SJSA1 (cell line): Measurements from ENCODE around the gene FBLN1. TPM values are rescaled to one million over a fixed set of nuclear protein-coding genes. Genes with fewer than 3 reads are reported as not detected.
"Not testable (repeated sequence)": the region's sequence is repeated elsewhere in the genome, so short reads cannot be mapped to it uniquely, and the experiment has no call there.

ENCODE experiments used
- DNase-seq, 2 experiments: peaks; one replicate each; pipeline ENCODE4 v3.0.0-alpha.2; 2015 to 2020; ENCODE audit warnings: low spot score in 2 of 2, low read depth in 1 of 2
- H3K27ac ChIP-seq: fragments of 250-450 bp; sonication (Bioruptor Pico); 2 replicates; pipeline ENCODE4 v1.5.1; 2020; ENCODE audit warnings: mild to moderate bottlenecking, moderate library complexity
- H3K27me3 ChIP-seq: fragments of 250-450 bp; sonication (Bioruptor Pico); replicated peaks from 2 replicates; pipeline ENCODE4 v1.5.1; 2020; ENCODE audit warnings: mild to moderate bottlenecking, moderate library complexity
- H3K36me3 ChIP-seq: fragments of 250-450 bp; sonication (Bioruptor Pico); 2 replicates; pipeline ENCODE4 v1.5.1; 2020; ENCODE audit warnings: mild to moderate bottlenecking
- H3K4me1 ChIP-seq: fragments of 250-450 bp; sonication (Bioruptor Pico); replicated peaks from 2 replicates; pipeline ENCODE4 v1.6.1; 2021; ENCODE audit warnings: mild to moderate bottlenecking
- H3K4me3 ChIP-seq: fragments of 250-450 bp; sonication (Bioruptor Pico); 2 replicates; pipeline ENCODE4 v1.5.1; 2020; ENCODE audit warnings: mild to moderate bottlenecking
- H3K9me3 ChIP-seq: fragments of 250-450 bp; sonication (Bioruptor Pico); replicated peaks from 2 replicates; pipeline ENCODE4 v1.5.1; 2020; ENCODE audit warnings: mild to moderate bottlenecking
- total RNA-seq: library from RNA; depleted of rRNA; stranded (reverse); fragments of >200 nt; shearing (Covaris generic); gene quantifications from 2 replicates; pipeline ENCODE4 v1.2.3, GENCODE V29; 2014; rRNA removed

The FBLN1 gene, protein sequence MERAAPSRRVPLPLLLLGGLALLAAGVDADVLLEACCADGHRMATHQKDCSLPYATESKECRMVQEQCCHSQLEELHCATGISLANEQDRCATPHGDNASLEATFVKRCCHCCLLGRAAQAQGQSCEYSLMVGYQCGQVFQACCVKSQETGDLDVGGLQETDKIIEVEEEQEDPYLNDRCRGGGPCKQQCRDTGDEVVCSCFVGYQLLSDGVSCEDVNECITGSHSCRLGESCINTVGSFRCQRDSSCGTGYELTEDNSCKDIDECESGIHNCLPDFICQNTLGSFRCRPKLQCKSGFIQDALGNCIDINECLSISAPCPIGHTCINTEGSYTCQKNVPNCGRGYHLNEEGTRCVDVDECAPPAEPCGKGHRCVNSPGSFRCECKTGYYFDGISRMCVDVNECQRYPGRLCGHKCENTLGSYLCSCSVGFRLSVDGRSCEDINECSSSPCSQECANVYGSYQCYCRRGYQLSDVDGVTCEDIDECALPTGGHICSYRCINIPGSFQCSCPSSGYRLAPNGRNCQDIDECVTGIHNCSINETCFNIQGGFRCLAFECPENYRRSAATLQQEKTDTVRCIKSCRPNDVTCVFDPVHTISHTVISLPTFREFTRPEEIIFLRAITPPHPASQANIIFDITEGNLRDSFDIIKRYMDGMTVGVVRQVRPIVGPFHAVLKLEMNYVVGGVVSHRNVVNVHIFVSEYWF
- 25.9 and 38.8 TPM in 2 replicates for total RNA-seq

DNA sequence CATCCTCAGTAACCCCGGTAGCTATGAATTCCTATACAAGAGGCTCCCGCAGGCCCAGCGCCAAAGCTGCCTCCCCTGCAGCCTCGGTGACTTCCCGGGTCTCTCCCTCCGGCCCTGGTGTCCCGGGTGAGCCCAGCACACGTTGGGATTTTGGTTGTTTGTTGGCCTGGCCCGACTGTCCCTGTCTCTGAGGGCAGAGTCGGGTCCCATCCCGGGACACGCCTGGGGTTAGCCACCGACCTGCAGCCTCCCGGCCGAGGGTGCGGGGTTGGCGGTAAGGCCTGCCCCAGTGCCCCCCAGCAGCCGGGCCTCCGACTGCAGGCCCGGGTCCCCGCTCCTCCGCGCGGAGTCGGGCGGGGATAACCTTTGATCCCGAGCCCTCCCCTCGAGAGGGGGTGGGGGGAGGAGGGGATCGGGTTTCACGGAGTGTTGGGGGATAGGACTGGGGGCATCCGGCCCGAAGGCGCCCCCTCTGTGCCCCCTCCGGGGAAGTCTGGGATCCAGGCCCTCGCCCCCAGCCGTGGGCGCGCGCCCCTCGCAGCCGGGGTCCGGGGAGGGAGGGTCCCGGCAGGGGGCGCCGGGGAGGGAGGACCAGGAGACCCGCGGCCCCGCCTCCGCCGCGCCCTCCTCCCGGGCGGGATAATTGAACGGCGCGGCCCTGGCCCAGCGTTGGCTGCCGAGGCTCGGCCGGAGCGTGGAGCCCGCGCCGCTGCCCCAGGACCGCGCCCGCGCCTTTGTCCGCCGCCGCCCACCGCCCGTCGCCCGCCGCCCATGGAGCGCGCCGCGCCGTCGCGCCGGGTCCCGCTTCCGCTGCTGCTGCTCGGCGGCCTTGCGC, at the start of gene FBLN1:
Gene FBLN1 (plus strand): TSS at position 669 of the 835 bp plus-strand sequence. CDS start 103 bp downstream, at position 772.
- Histone ChIP-seq H3K4me3 (peak within 1 kb of the TSS; percentile 77), H3K9me3 (no peaks in the 10 kb centered on the region), H3K27ac (peak within 1 kb of the TSS; percentile 59), H3K4me1 (peaks cover 38% of the 10 kb centered on the region), H3K36me3 (peaks cover 2% of the 10 kb centered on the region; the same call in 1 of the 2 replicates), H3K27me3 (no peaks in the 10 kb centered on the region)
- DNase-seq: peak in 1 of 2 experiments; percentile 26

DNA sequence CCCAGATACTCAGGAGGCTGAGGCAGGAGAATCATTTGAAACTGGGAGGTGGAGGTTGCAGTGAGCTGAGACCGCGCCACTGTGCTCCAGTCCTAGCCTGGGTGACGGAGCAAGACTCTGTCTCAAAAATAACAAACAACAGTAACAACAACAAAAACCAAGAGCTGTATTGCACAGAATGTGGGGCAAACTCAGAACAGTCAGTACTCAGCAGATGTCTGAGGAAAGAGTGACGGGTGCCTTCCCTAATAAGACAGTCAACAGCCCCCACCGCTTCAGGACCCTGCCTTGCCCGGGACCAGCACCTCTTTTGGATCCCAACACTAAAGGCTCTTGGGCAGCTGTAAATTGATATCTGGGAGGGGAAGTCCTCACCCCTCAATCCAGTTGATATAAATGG, 48.9 kb upstream of the FBLN1 start:
- no peak for DNase-seq
- Histone ChIP-seq H3K27me3 (no peaks in the 10 kb centered on the region), H3K27ac (no peak overlapping the region), H3K4me1 (no peaks in the 10 kb centered on the region; the same call in 1 of the 2 replicates), H3K4me3 (no peak overlapping the region), H3K9me3 (no peaks in the 10 kb centered on the region), H3K36me3 (no peaks in the 10 kb centered on the region)

GRCh38 chr22:45454275-45454674, 48.4 kb upstream of the FBLN1 start:
- Histone ChIP-seq H3K4me1 (no peaks in the 10 kb centered on the region; the same call in 1 of the 2 replicates), H3K36me3 (no peaks in the 10 kb centered on the region), H3K4me3 (no peak overlapping the region), H3K27ac (no peak overlapping the region), H3K9me3 (no peaks in the 10 kb centered on the region), H3K27me3 (no peaks in the 10 kb centered on the region)
- no peak for DNase-seq

DNA sequence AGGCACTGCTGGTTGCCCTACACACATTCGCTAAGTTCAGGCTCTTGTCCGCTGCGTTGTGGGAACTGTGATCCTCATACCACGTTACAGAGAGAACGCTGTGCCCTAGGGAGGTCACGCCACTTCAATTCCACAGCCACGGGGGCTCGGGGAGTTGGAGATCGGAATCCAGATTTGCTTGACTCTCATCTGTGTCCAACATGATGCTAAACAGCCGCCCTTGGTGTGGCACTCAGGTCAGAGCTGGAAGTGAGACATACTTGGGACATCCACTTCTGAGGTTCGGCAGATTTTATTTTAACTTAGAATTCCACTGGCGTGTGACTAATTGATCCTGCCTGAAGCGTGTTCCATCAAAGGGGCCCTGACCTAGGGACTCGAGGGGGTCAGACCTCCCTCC, 47.5 kb upstream of the FBLN1 start:
- Histone ChIP-seq H3K4me3 (no peak overlapping the region), H3K4me1 (no peaks in the 10 kb centered on the region; the same call in 1 of the 2 replicates), H3K9me3 (no peaks in the 10 kb centered on the region), H3K27me3 (no peaks in the 10 kb centered on the region), H3K27ac (no peak overlapping the region), H3K36me3 (no peaks in the 10 kb centered on the region)
- no peak for DNase-seq

DNA sequence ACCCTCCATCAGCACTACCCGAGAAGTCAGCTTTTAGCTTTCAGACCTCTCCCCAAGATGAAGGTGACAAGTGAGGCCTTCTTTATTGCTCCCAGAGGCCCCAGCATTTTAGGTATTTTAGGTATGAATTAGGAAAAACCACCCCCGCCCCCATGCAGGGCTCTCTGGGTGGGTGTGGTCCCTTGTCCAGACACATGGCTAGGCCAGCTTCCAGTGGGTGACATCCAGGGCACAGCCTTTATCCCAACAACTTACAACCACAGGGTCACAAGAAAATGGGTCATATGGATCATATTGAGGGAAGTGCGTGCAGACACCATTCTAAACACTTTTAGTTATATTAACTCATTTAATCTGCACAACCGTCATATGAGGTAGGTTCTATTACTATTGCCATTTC, 47.1 kb upstream of the FBLN1 start:
- no peaks in the 10 kb centered on the region for H3K9me3 ChIP-seq
- no peak overlapping the region for H3K4me3 ChIP-seq
- no peak overlapping the region for H3K27ac ChIP-seq
- no peaks in the 10 kb centered on the region for H3K36me3 ChIP-seq
- H3K27me3 ChIP-seq: no peaks in the 10 kb centered on the region
- H3K4me1 ChIP-seq: no peaks in the 10 kb centered on the region; the same call in 1 of the 2 replicates
- DNase-seq: no peak

GRCh38 chr22:45456811-45457210, 45.9 kb upstream of the FBLN1 start:
- no peak for DNase-seq
- Histone ChIP-seq H3K27ac (no peak overlapping the region), H3K27me3 (no peaks in the 10 kb centered on the region), H3K9me3 (no peaks in the 10 kb centered on the region), H3K4me1 (no peaks in the 10 kb centered on the region; the same call in 1 of the 2 replicates), H3K4me3 (no peak overlapping the region), H3K36me3 (no peaks in the 10 kb centered on the region)

GRCh38 chr22:45458532-45458931, 44.2 kb upstream of the FBLN1 start:
- Histone ChIP-seq H3K4me3 (no peak overlapping the region), H3K27ac (no peak overlapping the region), H3K9me3 (no peaks in the 10 kb centered on the region), H3K36me3 (no peaks in the 10 kb centered on the region), H3K27me3 (no peaks in the 10 kb centered on the region), H3K4me1 (no peaks in the 10 kb centered on the region; the same call in 1 of the 2 replicates)
- no peak for DNase-seq

- DNase-seq: no peak
- no peaks in the 10 kb centered on the region for H3K27me3 ChIP-seq
- H3K4me3 ChIP-seq: no peak overlapping the region
- no peaks in the 10 kb centered on the region for H3K36me3 ChIP-seq
- H3K9me3 ChIP-seq: no peaks in the 10 kb centered on the region
- H3K4me1 ChIP-seq: no peaks in the 10 kb centered on the region; the same call in 1 of the 2 replicates
- H3K27ac ChIP-seq: no peak overlapping the region
Observed at GRCh38 chr22:45459235-45459634, 43.4 kb upstream of the FBLN1 start.

DNA sequence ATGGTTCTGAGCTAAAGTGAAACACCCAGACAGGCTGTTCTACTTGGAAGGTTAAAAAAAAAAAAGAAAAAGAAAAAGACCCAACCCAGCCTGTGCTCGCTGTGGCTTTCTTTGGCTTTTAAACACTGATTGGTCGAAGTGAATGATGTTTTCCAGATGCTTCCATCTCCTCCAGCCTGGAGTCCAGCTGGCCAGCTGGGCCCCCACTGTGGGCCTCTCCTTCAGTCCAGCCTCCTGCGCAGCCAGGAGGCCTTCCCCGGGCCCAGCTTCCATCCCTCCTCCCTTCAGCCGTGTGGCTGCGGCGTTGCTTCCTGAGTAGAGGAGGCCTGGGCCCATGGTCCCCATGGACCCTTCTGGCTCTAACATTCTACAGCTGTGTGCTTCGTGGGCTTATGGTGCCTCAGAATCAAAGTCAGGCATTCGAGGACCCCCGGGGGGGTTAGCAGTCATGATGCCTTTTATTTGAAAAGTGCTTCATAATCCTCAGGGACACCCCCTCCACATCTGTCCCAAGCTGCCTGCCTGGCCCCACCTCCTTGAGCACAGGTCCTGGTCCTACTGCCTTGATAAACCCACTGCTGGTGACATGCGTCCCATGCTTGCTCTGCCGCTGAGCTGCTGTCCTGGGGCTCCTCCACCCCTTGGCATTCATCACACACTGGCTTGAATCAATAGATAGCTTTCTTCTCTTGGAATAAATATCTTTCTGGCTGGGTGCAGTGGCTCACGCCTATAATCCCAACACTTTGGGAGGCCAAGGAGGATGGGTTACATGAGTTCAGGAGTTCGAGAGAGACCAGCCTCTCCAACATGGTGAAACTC, 42.2 kb upstream of the FBLN1 start:
- Histone ChIP-seq H3K27me3 (no peaks in the 10 kb centered on the region), H3K4me3 (no peak overlapping the region), H3K36me3 (no peaks in the 10 kb centered on the region), H3K9me3 (no peaks in the 10 kb centered on the region), H3K4me1 (no peaks in the 10 kb centered on the region), H3K27ac (no peak overlapping the region)
- DNase-seq: no peak

GRCh38 chr22:45462034-45462655, 40.5 kb upstream of the FBLN1 start:
- Histone ChIP-seq H3K4me3 (no peak overlapping the region), H3K36me3 (no peaks in the 10 kb centered on the region), H3K27me3 (no peaks in the 10 kb centered on the region), H3K9me3 (no peaks in the 10 kb centered on the region), H3K4me1 (no peaks in the 10 kb centered on the region), H3K27ac (no peak overlapping the region)
- no peak for DNase-seq

DNA sequence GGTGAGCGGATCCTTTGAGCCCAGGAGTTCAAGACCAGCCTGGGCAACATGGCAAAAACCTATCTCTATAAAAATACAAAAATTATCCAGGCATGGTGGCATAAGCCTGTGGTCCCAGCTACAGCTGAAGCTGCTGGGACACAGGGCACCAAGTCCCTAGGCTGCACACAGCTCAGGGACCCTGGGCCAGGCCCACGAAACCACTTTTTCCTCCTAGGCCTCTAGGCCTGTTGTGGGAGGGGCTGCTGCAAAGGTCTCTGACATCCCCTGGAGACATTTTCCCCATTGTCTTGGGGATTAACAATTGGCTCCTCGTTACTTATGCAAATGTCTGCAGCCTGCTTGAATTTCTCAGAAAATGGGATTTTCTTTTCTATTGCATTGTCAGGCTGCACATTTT, 39.0 kb upstream of the FBLN1 start:
- not testable (repeated sequence) for H3K27me3 ChIP-seq, H3K27ac ChIP-seq, H3K4me1 ChIP-seq, H3K36me3 ChIP-seq, H3K4me3 ChIP-seq, DNase-seq, H3K9me3 ChIP-seq

- H3K4me3 ChIP-seq: no peak overlapping the region
- H3K9me3 ChIP-seq: no peaks in the 10 kb centered on the region; the same call in 1 of the 2 replicates
- DNase-seq: no peak
- H3K27ac ChIP-seq: no peak overlapping the region
- peaks cover 16% of the 10 kb centered on the region for H3K4me1 ChIP-seq
- H3K36me3 ChIP-seq: no peaks in the 10 kb centered on the region
- no peaks in the 10 kb centered on the region; the same call in 1 of the 2 replicates for H3K27me3 ChIP-seq
Observed at GRCh38 chr22:45465633-45466032, 37.0 kb upstream of the FBLN1 start.
